GF-D8 (cell line): Measurements from ENCODE around the gene SPHK1.

Experiments
- DNase-seq: peaks from one replicate; lab custom pipeline; 2025; lab: John Stamatoyannopoulos, UW

Gene SPHK1

GRCh38 chr17:76407509-76407908 lies 23.1 kb downstream of the SPHK1 start:
- DNase-seq, result no peak

- peak; percentile 25 for DNase-seq
Observed at GRCh38 chr17:76408037-76408849, 23.8 kb downstream of the SPHK1 start.

DNA sequence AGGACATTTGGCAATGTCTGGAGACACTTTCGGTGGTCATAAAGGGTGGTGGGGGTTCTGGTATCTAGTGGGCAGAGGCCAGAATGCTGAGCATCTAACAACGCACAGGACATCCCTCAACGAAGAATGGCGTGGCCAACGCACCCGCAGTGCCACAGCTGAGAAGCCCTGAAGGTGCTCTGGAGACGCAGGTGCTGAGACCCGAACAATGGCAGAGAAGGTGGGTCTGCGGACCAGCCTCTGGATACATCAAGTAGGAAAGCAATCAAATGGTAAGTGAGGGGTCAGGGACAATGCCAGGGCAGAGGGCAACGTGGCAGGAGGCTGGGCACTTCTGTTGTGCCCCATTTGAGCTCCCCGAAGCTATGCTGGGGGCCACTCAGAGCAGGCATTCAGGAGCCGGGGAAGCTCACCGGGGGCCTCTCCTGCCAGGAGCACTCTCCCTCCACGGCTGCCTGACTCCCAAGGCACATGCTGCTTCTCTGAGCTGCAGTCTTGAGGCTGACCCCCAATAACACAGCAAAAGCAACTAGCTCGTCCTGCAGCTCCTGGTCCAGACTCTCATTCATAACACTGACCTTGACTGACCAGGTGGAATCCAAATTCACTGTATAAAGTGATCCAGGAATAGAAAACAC lies 26.0 kb downstream of the SPHK1 start:
- DNase-seq, result no peak

- DNase-seq, result no peak
Observed at GRCh38 chr17:76411247-76411646, 26.8 kb downstream of the SPHK1 start.

DNA sequence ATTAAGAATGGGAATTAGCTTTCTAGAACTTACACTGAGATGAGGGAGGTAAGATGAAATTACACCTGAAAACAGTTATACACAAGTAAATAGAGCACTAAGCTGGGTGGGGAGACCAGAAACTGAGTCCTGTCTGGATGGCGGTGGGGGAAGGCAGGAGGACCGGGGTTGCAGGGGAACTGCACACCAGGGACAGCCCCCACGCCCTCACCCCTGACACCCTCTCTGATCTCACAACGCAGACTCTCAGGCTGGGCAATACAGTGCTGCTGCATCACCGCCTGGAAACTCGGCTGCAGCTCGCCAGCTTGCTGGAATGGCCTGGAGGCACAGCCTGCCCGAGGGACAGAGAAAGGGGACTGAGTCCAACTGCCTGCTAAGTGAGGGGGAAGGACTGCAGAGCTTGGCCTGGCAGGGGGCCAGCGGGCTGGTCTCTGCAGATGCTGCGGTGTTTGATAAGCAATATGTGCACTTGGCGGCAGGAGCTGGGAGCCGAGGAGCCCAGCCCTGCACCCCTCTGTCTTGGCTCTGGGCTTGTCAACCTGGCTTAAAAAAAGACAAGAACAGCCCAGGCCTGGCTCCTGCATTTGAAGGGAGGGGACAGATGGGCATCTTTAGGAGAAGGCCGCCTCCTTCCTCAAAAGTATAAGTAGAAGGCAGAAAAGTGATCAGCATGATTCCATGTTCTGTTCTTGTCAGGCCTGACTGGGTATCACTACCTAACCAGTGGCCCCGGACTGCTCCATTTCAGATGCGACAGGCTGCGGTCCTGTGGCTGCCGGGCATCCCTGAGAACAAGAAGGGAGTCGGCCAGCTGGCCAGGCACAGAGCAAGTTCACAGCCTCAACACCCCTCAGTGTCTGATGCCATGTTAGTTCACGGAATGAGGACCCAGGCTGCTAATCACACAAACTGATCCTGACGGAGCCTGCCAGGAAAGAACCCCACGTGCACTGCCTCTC lies 30.2 kb downstream of the SPHK1 start:
- DNase-seq, result no peak

- no peak for DNase-seq
Observed at GRCh38 chr17:76415786-76416185, 31.4 kb downstream of the SPHK1 start.

GRCh38 chr17:76416457-76416856 lies 32.0 kb downstream of the SPHK1 start:
- DNase-seq, result no peak

- DNase-seq, result no peak
Observed at GRCh38 chr17:76416899-76417298, 32.5 kb downstream of the SPHK1 start.

- no peak for DNase-seq
Observed at GRCh38 chr17:76417499-76418143, 33.2 kb downstream of the SPHK1 start.

- DNase-seq, result no peak
Observed at GRCh38 chr17:76419576-76420260, 35.3 kb downstream of the SPHK1 start.

GRCh38 chr17:76420356-76421043 lies 36.1 kb downstream of the SPHK1 start:
- DNase-seq, result no peak

DNA sequence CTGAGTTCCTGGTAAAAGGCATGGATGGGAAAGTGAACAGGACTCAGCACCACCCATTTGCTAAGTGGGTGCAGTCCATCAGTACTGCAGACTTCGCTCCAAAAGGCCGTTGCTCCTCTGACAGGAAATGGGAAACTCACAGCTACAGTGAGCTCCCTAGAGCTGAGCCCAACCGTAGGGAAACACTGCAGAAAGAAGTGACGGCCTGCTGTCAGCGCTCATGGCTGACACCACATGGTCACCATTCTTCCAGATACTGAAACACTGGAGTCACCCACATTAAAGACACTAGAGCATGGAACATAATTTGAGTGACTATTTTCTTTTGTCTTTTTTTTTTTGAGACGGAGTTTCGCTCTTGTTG lies 36.6 kb downstream of the SPHK1 start:
- DNase-seq, result no peak

GRCh38 chr17:76422406-76422805 lies 38.0 kb downstream of the SPHK1 start:
- no peak for DNase-seq

- no peak for DNase-seq
Observed at GRCh38 chr17:76422860-76423259, 38.5 kb downstream of the SPHK1 start.

DNA sequence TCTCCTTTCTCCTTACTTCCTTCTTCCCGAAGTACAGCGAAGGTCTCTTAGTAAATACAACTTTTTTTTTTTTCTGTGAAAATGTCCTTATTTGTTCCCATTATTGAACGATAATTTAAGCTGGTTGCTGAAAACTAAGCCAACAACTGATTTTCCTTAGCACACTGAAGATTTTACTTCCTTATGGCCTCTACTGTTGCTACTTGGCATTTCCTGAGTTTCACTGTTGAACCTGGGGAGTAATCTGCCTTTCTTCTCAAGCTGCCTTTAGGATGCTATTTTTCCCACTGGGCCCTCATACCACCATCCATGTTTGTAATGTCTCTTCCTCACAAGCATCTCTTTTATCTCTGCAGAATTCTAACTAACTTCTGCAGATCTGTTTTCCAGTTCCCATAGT lies 42.4 kb downstream of the SPHK1 start:
- no peak for DNase-seq

- no peak for DNase-seq
Observed at GRCh38 chr17:76427501-76428231, 43.3 kb downstream of the SPHK1 start.

DNA sequence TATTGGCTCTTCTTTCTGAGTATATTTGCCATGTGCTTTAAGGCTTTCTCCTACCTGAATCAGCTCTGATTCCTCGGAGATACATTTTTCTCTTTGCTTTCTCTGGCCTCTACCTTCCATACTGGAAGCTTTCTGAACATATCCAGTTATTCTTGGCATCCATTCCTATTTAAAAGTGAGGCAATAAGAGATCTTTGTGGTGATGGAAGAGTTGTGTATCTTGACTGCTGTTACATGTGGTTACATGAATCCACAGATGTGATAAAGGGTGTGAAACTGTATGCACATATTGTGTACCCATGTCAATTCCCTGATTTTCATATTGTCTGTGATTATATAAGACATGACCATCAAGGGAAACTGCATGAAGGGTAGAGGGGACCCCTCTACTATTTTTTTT lies 44.1 kb downstream of the SPHK1 start:
- DNase-seq, result no peak

DNA sequence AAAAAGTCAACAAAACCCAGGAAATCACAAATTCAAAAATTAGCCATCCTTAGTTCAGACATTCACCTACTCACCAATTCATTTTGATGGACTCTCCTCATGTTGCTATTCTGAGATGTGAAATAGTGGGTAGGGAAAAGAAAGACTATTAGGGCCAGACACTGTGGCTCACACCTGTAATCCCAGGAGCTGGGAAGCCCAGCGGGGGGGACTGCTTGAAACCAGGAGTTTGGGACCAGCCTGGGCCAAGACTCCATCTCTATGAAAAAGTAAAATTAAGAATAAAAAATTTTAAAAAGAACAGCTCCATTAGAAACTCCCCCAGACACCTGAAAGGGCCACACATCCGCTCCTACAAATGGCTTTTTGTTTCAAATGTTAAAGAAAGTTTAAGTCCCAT lies 47.1 kb downstream of the SPHK1 start:
- DNase-seq, result no peak

- DNase-seq, result no peak
Observed at GRCh38 chr17:76432004-76432403, 47.6 kb downstream of the SPHK1 start.

DNA sequence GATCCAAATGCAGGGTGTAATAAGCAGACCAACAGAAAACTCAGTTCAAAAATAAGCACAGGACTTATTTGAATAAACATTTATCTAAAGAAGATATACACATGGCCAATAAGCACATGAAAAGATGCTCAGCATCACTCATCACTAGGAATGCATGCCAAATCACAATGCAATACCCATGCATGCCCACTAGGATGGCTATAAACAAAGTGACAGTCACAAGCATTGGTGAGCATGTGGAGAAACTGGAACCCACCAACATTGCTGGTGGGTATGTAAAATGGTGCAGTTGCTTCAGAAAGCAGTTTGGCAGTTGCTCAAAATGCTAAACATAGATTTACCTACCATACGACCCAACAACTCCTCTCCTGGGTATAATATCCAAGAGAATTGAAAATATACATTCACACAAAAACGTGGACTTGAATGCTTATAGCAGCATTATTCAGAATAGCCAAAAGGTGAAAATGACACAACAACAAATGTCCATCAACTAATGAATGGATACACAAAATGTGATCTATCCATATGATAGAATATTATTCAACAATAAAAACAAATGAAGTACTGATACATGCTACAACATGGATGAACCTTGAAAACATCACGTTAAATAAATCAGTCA lies 48.4 kb downstream of the SPHK1 start:
- DNase-seq, result no peak
